Nephron (organoid): ENCODE data around the gene CFAP100.

ENCODE experiments used
- H3K27ac Mint-ChIP-seq, 3 experiments: 2 replicates each; pipeline ENCODE4 v1.8.0; 2020; ENCODE audit warnings: mixed read lengths in 3 of 3, mild to moderate bottlenecking in 2 of 3, moderate library complexity in 1 of 3
- H3K27me3 Mint-ChIP-seq: 2 replicates; pipeline ENCODE4 v1.8.0; 2021; ENCODE audit warnings: low read depth, mild to moderate bottlenecking, moderate library complexity, mixed read lengths
- H3K36me3 Mint-ChIP-seq: 2 replicates; pipeline ENCODE4 v1.8.0; 2020; ENCODE audit warnings: low read depth, mixed read lengths
- H3K4me1 Mint-ChIP-seq: 2 replicates; pipeline ENCODE4 v1.8.0; 2020; ENCODE audit warnings: mixed read lengths
- H3K4me3 Mint-ChIP-seq, 3 experiments: 2 replicates each; pipeline ENCODE4 v1.8.0; 2020; ENCODE audit warnings: mild to moderate bottlenecking in 3 of 3, mixed read lengths in 3 of 3, moderate library complexity in 2 of 3
- H3K9me3 Mint-ChIP-seq: 2 replicates; pipeline ENCODE4 v1.8.0; 2020; ENCODE audit warnings: mixed read lengths
- TF ChIP-seq, protein P1 (sequence below), 3 experiments: fragments of 200-600 bp; sonication (generic); IDR thresholded peaks; one replicate each; pipeline ENCODE4 v1.5.0; 2021; ENCODE audit warnings: antibody characterized with exemption in 3 of 3; ENCODE audit not compliant: unreplicated experiment in 3 of 3

The CFAP100 gene

GRCh38 chr3:126413693-126414080 is 19.0 kb downstream of the CFAP100 start:
- no peak overlapping the region for H3K4me3 Mint-ChIP-seq
- no peaks in the 10 kb centered on the region for H3K36me3 Mint-ChIP-seq

DNA sequence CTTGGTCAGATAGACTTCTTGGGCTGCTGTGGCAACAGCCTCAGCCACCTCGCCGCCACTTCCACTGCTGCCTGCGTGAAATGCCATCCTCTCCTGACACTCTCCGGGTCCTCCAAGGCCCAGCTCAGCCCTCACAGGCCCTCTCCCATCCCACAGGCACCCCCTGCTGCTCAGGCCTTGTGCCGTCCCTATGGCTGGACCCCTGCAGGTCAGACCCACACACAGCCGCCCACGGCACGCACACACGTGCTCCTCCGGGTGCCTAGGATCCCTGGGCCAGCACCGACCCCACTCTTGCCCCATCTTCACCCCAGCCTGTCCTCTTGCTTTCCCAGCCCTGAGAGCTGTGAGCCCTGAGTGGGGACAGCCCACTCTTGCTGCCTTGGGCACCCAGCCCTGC is 19.7 kb downstream of the CFAP100 start:
- Mint-ChIP-seq H3K9me3 (no peaks in the 10 kb centered on the region), H3K4me1 (peaks cover 6% of the 10 kb centered on the region), H3K36me3 (no peaks in the 10 kb centered on the region), H3K27ac (no peak overlapping the region), H3K4me3 (no peak overlapping the region), H3K27me3 (peaks cover 16% of the 10 kb centered on the region)
- TF ChIP-seq, protein P1, sequence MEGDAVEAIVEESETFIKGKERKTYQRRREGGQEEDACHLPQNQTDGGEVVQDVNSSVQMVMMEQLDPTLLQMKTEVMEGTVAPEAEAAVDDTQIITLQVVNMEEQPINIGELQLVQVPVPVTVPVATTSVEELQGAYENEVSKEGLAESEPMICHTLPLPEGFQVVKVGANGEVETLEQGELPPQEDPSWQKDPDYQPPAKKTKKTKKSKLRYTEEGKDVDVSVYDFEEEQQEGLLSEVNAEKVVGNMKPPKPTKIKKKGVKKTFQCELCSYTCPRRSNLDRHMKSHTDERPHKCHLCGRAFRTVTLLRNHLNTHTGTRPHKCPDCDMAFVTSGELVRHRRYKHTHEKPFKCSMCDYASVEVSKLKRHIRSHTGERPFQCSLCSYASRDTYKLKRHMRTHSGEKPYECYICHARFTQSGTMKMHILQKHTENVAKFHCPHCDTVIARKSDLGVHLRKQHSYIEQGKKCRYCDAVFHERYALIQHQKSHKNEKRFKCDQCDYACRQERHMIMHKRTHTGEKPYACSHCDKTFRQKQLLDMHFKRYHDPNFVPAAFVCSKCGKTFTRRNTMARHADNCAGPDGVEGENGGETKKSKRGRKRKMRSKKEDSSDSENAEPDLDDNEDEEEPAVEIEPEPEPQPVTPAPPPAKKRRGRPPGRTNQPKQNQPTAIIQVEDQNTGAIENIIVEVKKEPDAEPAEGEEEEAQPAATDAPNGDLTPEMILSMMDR (IDR thresholded peaks at IDR 0.05; ENCODE audit: unreplicated experiment in 3 of 3): no peak

More at GRCh38 chr3:126413693-126414080, 19.0 kb downstream of the CFAP100 start:
- no peaks in the 10 kb centered on the region for H3K9me3 Mint-ChIP-seq
- H3K27ac Mint-ChIP-seq: no peak overlapping the region
- H3K4me1 Mint-ChIP-seq: peaks cover 6% of the 10 kb centered on the region
- TF ChIP-seq, protein P1 (IDR thresholded peaks at IDR 0.05; ENCODE audit: unreplicated experiment in 3 of 3): no peak
- peaks cover 16% of the 10 kb centered on the region for H3K27me3 Mint-ChIP-seq

DNA sequence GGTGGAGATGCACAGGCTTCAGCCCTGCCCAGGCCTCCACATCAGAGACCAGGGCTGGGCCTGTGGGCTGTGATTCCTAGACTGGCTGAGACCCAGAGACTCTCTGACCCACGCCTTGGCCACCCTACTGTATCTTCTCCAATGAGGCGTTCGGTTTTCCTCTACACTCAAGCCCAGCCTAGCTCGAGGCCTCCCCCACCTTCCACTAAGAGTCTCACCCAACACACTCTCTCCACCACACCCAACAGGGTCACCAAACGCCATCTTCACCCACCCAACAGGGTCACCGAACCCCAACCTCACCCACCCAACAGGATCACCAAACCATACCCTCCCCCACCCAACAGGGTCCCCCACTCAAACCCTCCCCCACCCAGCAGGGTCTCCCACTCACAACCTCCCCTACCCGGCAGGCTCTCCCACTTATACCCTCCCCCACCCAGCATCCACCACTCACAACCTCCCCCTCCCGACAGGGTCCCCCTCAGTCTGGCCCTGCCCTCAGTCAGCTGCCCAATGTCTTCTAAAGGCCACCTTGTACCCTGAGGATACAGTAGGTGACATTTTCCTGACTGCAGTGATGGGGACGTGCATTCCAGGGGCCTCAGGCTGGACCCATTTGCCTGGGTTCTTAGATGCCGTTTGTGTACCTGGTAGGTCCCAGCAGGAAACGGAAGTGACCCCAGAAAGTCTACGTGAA is 20.4 kb downstream of the CFAP100 start:
- H3K36me3 Mint-ChIP-seq: no peaks in the 10 kb centered on the region
- TF ChIP-seq, protein P1 (IDR thresholded peaks at IDR 0.05; ENCODE audit: unreplicated experiment in 3 of 3): no peak
- H3K9me3 Mint-ChIP-seq: no peaks in the 10 kb centered on the region
- H3K27ac Mint-ChIP-seq: no peak overlapping the region
- no peak overlapping the region for H3K4me3 Mint-ChIP-seq
- peaks cover 16% of the 10 kb centered on the region for H3K27me3 Mint-ChIP-seq
- H3K4me1 Mint-ChIP-seq: peaks cover 6% of the 10 kb centered on the region

GRCh38 chr3:126415661-126416591 is 21.2 kb downstream of the CFAP100 start:
- no peak overlapping the region for H3K27ac Mint-ChIP-seq
- TF ChIP-seq, protein P1 (IDR thresholded peaks at IDR 0.05; ENCODE audit: unreplicated experiment in 3 of 3): no peak
- no peak overlapping the region for H3K4me3 Mint-ChIP-seq
- no peaks in the 10 kb centered on the region for H3K9me3 Mint-ChIP-seq
- H3K27me3 Mint-ChIP-seq: peaks cover 9% of the 10 kb centered on the region
- peaks cover 6% of the 10 kb centered on the region for H3K4me1 Mint-ChIP-seq
- H3K36me3 Mint-ChIP-seq: no peaks in the 10 kb centered on the region

GRCh38 chr3:126416943-126417342 is 22.2 kb downstream of the CFAP100 start:
- Mint-ChIP-seq H3K4me1 (peaks cover 6% of the 10 kb centered on the region), H3K27me3 (peaks cover 6% of the 10 kb centered on the region), H3K9me3 (no peaks in the 10 kb centered on the region), H3K36me3 (no peaks in the 10 kb centered on the region), H3K27ac (no peak overlapping the region), H3K4me3 (no peak overlapping the region)
- TF ChIP-seq, protein P1 (IDR thresholded peaks at IDR 0.05; ENCODE audit: unreplicated experiment in 3 of 3): no peak
